RWPE1 (cell line): Measurements from ENCODE around the gene CDHR3.
"Not testable (repeated sequence)": the region's sequence is repeated elsewhere in the genome, so short reads cannot be mapped to it uniquely, and the experiment has no call there.

Source experiments
- CTCF ChIA-PET: fragments of 350-600 bp; sonication (Branson Sonifier 250); formaldehyde crosslinking; extraction: SDS; loops from one replicate; lab custom pipeline; 2021; lab: Yijun Ruan, JAX
- POLR2A ChIA-PET: fragments of 400-600 bp; formaldehyde crosslinking; extraction: SDS; loops from one replicate; lab custom pipeline; 2020; ENCODE audit warnings: antibody characterized with exemption; ENCODE audit not compliant: low non-redundant PET; lab: Yijun Ruan, JAX
- DNase-seq: peaks from one replicate; pipeline ENCODE4 v3.0.0; 2012; ENCODE audit warnings: low spot score
- H3K27ac ChIP-seq: fragments of 450-650 bp; 2 replicates; pipeline ENCODE4 v1.5.1; 2017
- CTCF ChIP-seq: fragments of 450-650 bp; conservative IDR thresholded peaks from 2 replicates; pipeline ENCODE4 v1.5.1; 2017; ENCODE audit warnings: low read depth, mild to moderate bottlenecking

CDHR3 gene

GRCh38 chr7:105999256-105999655 lies 36.2 kb downstream of the CDHR3 start:
- POLR2A ChIA-PET, result no interaction called here
- no peak for TF ChIP-seq CTCF

GRCh38 chr7:106001196-106001595 lies 38.1 kb downstream of the CDHR3 start:
- ChIA-PET CTCF (interaction anchor here (0.6 to 1.2 kb wide), 3 partner anchors 58 to 241 kb away, joined by 3 to 5 read pairs (median 4); no protein-coding TSS in a partner anchor), POLR2A (no interaction called here)
- no peak overlapping the region for H3K27ac ChIP-seq
- no peak for TF ChIP-seq CTCF
- no peak for DNase-seq

More at GRCh38 chr7:105999256-105999655, 36.2 kb downstream of the CDHR3 start:
- no peak for DNase-seq
- no peak overlapping the region for H3K27ac ChIP-seq
- CTCF ChIA-PET, result interaction anchor here (0.6 kb wide), 1 partner anchor 240 kb away, joined by 3 read pairs; no protein-coding TSS in a partner anchor

- TF ChIP-seq CTCF, result no peak
- ChIA-PET POLR2A (no interaction called here), CTCF (no interaction called here)
- H3K27ac ChIP-seq, result no peak overlapping the region
- no peak for DNase-seq
Measured at GRCh38 chr7:106001886-106002285, 38.8 kb downstream of the CDHR3 start.

- CTCF ChIA-PET, result no interaction called here
- TF ChIP-seq CTCF, result no peak
Measured at GRCh38 chr7:106003525-106004064, 40.5 kb downstream of the CDHR3 start.

GRCh38 chr7:106006906-106007305 lies 43.8 kb downstream of the CDHR3 start:
- H3K27ac ChIP-seq, result no peak overlapping the region
- CTCF ChIA-PET, result no interaction called here
- no peak for DNase-seq
- TF ChIP-seq CTCF, result no peak
- POLR2A ChIA-PET, result no interaction called here

More at GRCh38 chr7:106003525-106004064, 40.5 kb downstream of the CDHR3 start:
- H3K27ac ChIP-seq, result no peak overlapping the region
- no peak for DNase-seq
- POLR2A ChIA-PET, result no interaction called here

GRCh38 chr7:106007796-106008195 lies 44.7 kb downstream of the CDHR3 start:
- POLR2A ChIA-PET, DNase-seq, H3K27ac ChIP-seq: not testable (repeated sequence)
- CTCF ChIA-PET, result interaction anchor here (1.1 to 2.7 kb wide), 2 partner anchors 74 to 246 kb away, joined by 3 to 9 read pairs; no protein-coding TSS in a partner anchor

- POLR2A ChIA-PET, result no interaction called here
- CTCF ChIA-PET, result interaction anchor here (0.6 to 2.7 kb wide), 12 partner anchors 8 to 353 kb away, joined by 3 to 9 read pairs (median 3); no protein-coding TSS in a partner anchor
- no peak overlapping the region; the same call in 1 of the 2 replicates for H3K27ac ChIP-seq
- TF ChIP-seq CTCF, result peak; percentile 93
- DNase-seq, result peak; percentile 89
Measured at GRCh38 chr7:106009503-106010226, 46.6 kb downstream of the CDHR3 start.
